Tibial artery (tissue), 4 donors: ENCODE data around the gene SLC4A8.
"Not testable (repeated sequence)": the region's sequence is repeated elsewhere in the genome, so short reads cannot be mapped to it uniquely, and the experiment has no call there.

Source experiments
- DNase-seq, 2 donors: peaks; one replicate each; pipeline ENCODE4 v3.0.0-alpha.2; 2019
- H3K27ac ChIP-seq, 2 donors: fragments of 200-600 bp; sonication (generic) in 1 of 2; 1 replicate in 1 of 2; 2 replicates in 1 of 2; pipeline ENCODE4 v1.5.1; 2018 to 2019; ENCODE audit warnings: mild to moderate bottlenecking in 1 of 2
- H3K27me3 ChIP-seq, 2 donors: fragments of 200-600 bp; sonication (generic) in 1 of 2; one replicate each; pipeline versions ENCODE4 v1.5.1 to v1.6.0; 2016 to 2019
- H3K36me3 ChIP-seq, 3 donors: fragments of 200-600 bp; sonication (generic) in 2 of 3; one replicate each; pipeline ENCODE4 v1.5.1; 2016 to 2019; ENCODE audit warnings: mild to moderate bottlenecking in 2 of 3
- H3K4me1 ChIP-seq, 4 donors: fragments of 200-600 bp; sonication (generic) in 2 of 4; 1 replicate in 3 of 4; 2 replicates in 1 of 4; pipeline ENCODE4 v1.5.1; 2016 to 2019
- H3K4me3 ChIP-seq, 2 donors: fragments of 200-600 bp; sonication (generic) in 1 of 2; 1 replicate in 1 of 2; 2 replicates in 1 of 2; pipeline ENCODE4 v1.5.1; 2018 to 2019; ENCODE audit warnings: mild to moderate bottlenecking in 2 of 2
- H3K9me3 ChIP-seq, 3 donors: fragments of 200-600 bp; sonication (generic) in 1 of 3; one replicate each; pipeline ENCODE4 v1.5.1; 2016 to 2019
- intact Hi-C: fragments of 100-400 bp; cut with DNase I; formaldehyde crosslinking; loops from one replicate; pipeline ENCODE4 v1.15.0; 2023; ENCODE audit warnings: low total_unique reads
- TF ChIP-seq, protein P1 (sequence below), 2 experiments: fragments of 200-600 bp in 1 of 2; fragments of 450-650 bp in 1 of 2; IDR thresholded peaks; one replicate each; pipeline ENCODE4 v1.5.1; 2017 to 2019; ENCODE audit warnings: antibody characterized with exemption in 2 of 2, mild to moderate bottlenecking in 1 of 2, moderate library complexity in 1 of 2

Gene SLC4A8

DNA sequence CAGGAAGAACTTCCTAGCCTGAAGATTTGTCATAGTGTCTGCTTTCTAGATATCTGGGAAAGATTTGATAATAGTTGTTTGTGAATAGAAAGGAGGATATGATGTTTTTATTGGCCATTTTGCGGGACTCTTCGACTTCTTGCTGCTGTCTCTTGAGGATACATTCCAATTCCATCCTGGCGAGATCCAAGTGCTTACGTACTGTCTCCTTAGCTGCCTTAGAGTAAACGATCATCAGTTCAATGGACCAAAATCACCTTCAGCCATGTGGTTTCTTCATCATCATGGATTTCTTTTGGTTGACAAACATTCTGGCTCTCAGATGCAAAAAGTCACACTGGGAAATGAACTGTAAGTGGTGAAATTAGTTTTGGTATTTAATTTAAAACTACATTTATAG, 83.7 kb downstream of the SLC4A8 start:
- TF ChIP-seq, protein P1, sequence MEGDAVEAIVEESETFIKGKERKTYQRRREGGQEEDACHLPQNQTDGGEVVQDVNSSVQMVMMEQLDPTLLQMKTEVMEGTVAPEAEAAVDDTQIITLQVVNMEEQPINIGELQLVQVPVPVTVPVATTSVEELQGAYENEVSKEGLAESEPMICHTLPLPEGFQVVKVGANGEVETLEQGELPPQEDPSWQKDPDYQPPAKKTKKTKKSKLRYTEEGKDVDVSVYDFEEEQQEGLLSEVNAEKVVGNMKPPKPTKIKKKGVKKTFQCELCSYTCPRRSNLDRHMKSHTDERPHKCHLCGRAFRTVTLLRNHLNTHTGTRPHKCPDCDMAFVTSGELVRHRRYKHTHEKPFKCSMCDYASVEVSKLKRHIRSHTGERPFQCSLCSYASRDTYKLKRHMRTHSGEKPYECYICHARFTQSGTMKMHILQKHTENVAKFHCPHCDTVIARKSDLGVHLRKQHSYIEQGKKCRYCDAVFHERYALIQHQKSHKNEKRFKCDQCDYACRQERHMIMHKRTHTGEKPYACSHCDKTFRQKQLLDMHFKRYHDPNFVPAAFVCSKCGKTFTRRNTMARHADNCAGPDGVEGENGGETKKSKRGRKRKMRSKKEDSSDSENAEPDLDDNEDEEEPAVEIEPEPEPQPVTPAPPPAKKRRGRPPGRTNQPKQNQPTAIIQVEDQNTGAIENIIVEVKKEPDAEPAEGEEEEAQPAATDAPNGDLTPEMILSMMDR (IDR thresholded peaks at IDR 0.05), result no peak
- intact Hi-C loops, result no loop called here
- H3K4me3 ChIP-seq, result no peak overlapping the region

GRCh38 chr12:51511546-51512260, 87.1 kb downstream of the SLC4A8 start:
- Histone ChIP-seq H3K9me3 (no peaks in the 10 kb centered on the region), H3K27ac (no peak overlapping the region), H3K27me3 (no peaks in the 10 kb centered on the region), H3K36me3 (no peaks in the 10 kb centered on the region), H3K4me3 (no peak overlapping the region), H3K4me1 (no peaks in the 10 kb centered on the region)
- intact Hi-C loops, result no loop called here
- TF ChIP-seq, protein P1 (IDR thresholded peaks at IDR 0.05), result no peak
- no peak for DNase-seq

More for the DNA sequence above, 83.7 kb downstream of the SLC4A8 start:
- H3K4me1 ChIP-seq, result no peaks in the 10 kb centered on the region
- no peaks in the 10 kb centered on the region for H3K27me3 ChIP-seq
- H3K27ac ChIP-seq, result no peak overlapping the region
- H3K9me3 ChIP-seq, result no peaks in the 10 kb centered on the region
- no peak for DNase-seq
- no peaks in the 10 kb centered on the region for H3K36me3 ChIP-seq

DNA sequence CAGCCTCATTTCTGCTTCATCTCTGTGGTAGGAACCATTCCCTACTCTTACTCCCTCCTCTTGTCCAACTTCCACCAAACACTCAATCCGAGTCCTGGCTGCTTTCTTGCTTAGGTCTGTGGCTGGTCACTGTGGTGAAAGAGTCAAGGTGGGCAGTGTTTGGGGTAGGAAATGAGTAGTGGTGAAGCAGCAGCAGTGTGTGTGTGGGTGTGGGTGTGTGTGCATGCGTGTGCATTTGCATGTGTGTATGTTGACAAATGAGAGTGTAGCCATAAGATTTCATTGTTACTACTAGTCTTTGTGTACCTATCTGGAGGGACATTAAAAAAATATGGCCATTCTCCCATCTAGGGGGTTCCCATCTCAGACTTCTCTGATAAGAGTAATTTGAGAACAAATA, 87.8 kb downstream of the SLC4A8 start:
- no peak overlapping the region for H3K4me3 ChIP-seq
- no peak overlapping the region for H3K27ac ChIP-seq
- no peaks in the 10 kb centered on the region for H3K36me3 ChIP-seq
- H3K27me3 ChIP-seq, result no peaks in the 10 kb centered on the region
- TF ChIP-seq, protein P1 (IDR thresholded peaks at IDR 0.05), result no peak
- DNase-seq, result no peak
- H3K9me3 ChIP-seq, result no peaks in the 10 kb centered on the region
- intact Hi-C loops, result no loop called here
- no peaks in the 10 kb centered on the region for H3K4me1 ChIP-seq

GRCh38 chr12:51515037-51515436, 90.4 kb downstream of the SLC4A8 start:
- not testable (repeated sequence) for H3K27ac ChIP-seq, H3K4me3 ChIP-seq

GRCh38 chr12:51517316-51517715, 92.7 kb downstream of the SLC4A8 start:
- Histone ChIP-seq H3K27ac (no peak overlapping the region), H3K27me3 (no peaks in the 10 kb centered on the region), H3K4me3 (no peak overlapping the region), H3K4me1 (no peaks in the 10 kb centered on the region), H3K36me3 (no peaks in the 10 kb centered on the region), H3K9me3 (no peaks in the 10 kb centered on the region)
- intact Hi-C loops, result no loop called here
- TF ChIP-seq, protein P1 (IDR thresholded peaks at IDR 0.05), result no peak
- no peak for DNase-seq

More at GRCh38 chr12:51515037-51515436, 90.4 kb downstream of the SLC4A8 start:
- intact Hi-C loops, H3K27me3 ChIP-seq, H3K4me1 ChIP-seq, DNase-seq, H3K9me3 ChIP-seq, H3K36me3 ChIP-seq: not testable (repeated sequence)

- no peaks in the 10 kb centered on the region for H3K4me1 ChIP-seq
- intact Hi-C loops, result no loop called here
- DNase-seq, result no peak
- no peaks in the 10 kb centered on the region for H3K36me3 ChIP-seq
- no peak overlapping the region for H3K27ac ChIP-seq
- no peaks in the 10 kb centered on the region for H3K9me3 ChIP-seq
- no peak overlapping the region for H3K4me3 ChIP-seq
- TF ChIP-seq, protein P1 (IDR thresholded peaks at IDR 0.05), result no peak
- H3K27me3 ChIP-seq, result no peaks in the 10 kb centered on the region
Measured at GRCh38 chr12:51517800-51518199, 93.2 kb downstream of the SLC4A8 start.
